SIG-M5 treated with dmso at 0.1 percent for 504 hours (cell line): ENCODE measurements around the gene EHBP1L1.
A peak's percentile ranks its signal among the peaks of the same experiment; 100 is the strongest.

Source experiments
- DNase-seq: peaks from one replicate; lab custom pipeline; 2025; ENCODE audit not compliant: unreplicated experiment; lab: John Stamatoyannopoulos, UW

EHBP1L1 gene

DNA sequence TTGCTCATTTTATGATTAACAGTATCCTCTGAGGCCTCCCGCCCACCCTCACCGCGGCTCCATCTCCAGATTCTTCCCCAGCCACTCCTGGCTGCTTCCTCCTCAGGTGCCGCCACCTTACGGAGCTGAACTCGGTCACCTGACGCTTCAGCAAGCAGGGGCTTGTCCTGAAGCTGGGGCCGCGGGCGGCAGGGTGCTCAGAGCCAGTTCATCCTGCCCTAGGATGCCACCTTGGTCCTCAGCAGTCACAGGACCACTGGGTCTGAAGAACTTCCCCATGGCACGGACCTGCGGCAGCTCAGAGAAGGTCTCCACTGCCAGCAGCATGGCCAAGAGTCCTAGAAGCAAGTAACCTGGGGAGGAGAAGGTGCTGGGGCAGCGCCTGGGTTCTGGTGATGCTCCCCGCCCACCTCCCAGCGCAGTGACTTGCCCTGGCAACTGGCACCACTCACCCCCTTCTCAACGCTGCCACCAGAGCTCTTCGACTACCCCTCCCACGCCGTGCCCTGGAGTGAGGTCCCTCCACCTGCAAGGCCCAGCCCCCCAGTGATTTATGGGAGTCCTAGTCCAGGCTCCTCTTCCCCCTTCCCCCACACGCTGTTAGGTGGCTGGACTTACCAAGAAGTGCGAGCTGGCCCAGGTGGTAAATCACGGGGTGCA, 17.1 kb downstream of the EHBP1L1 start:
- no peak for DNase-seq

DNA sequence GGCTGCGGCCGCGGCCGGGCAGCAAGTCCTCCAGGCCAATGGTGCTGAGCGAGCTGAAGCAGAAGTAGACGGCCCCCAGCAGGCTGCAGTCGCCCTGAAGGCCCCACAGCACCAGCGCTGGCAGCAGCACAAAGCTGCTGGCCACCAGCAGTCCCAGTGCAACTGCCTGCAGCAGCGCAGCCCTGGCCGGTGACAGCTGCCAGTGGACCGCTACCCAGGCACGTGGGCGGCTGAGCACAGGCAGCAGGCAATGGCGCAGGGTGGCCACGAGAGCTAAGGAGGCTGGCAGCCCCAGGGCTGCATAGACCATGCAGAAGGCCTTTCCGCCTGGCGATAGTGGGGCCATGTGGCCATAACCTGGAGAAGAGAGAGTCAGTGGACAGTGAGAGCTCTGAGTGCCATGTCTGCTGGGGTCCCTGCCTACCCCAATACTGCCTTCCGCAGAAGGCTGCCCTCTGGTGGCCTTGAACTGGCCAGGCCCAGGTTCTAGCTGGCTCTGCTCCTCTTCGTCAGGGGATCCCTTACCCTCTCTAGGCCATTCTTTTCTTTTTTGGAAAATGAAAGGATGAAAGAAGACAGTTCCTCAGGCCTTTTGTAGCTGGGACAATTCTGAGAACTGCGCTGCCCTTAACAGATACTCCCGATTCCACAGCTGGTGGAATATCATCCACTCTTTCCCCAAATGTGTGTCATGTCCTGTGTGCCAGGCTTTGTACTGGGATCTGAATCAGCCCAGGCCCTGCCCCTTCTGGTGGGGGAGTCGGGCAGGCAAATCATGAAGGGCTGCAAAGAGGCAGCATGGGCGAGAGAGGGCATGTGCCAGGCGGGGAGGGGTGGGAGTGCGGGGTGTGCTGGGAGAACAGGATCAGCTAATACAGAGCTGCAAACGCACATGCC, 17.9 kb downstream of the EHBP1L1 start:
- no peak for DNase-seq

DNA sequence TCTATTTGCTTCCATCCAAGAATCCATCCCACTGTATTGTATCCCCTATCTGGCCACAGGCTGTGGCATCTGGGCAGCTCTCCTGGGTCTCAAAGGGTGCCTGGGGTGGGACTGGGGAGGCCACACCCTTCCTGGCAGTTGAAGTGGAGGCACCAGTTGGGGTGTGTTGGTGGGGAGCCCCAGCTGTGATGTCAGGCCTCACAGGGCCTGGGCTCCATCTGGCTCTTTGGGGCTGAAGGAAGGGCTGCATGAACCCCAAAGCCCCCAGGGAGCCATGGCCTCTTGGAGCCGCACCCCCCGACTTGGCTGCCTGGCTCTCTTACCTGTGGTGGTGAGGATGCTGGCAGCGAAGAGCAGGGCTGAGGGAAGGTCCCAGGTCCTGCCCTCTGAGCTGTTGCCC, 19.3 kb downstream of the EHBP1L1 start:
- no peak for DNase-seq

- DNase-seq: no peak
Measured at GRCh38 chr11:65595543-65596281, 19.9 kb downstream of the EHBP1L1 start, which contains the start of gene KCNK7. Gene KCNK7 (minus strand): TSS chr11:65595800. CDS start chr11:65595772, 28 bp downstream.

DNA sequence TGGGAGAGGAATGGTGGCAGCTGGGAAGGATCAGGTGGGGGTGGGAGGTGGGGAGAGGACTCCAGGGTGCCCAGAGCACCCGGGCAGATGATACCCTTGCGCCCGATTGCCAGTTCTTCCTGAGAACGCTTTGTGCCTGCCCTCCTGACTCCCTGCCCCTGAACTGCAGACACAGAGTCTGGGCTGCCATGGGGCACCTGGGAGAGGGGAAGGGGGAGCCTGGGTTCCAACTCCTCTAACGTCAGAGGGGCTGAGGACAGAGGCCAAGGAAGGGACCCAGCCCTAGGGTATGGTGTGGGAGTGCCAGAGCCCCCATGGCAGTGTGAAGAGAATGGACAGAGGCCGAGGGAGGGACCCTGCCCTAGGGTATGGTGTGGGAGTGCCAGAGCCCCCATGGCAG, 20.7 kb downstream of the EHBP1L1 start:
- DNase-seq: no peak

DNA sequence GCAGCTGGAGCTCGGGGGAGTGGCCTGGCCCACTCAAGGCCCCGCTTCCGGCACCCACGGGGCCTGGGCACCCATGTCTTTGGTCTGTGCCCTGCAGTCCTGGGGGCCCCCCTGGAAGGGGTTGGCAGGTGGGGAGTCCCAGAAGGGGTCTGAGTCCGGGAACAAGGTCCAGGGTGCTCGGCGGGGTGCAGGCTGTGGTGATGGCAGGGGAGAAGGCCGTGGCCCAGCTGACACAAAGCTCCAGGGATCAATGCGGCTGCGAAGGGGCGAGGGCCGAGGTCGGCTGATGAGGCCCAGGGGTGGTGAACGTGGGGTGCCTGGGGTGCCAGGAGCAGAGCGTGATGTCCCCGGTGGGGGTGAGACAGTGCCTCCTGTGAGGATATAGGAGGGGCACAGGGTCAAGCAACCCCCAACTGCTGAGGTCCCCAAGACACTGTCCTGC, 22.4 kb downstream of the EHBP1L1 start:
- no peak for DNase-seq

DNA sequence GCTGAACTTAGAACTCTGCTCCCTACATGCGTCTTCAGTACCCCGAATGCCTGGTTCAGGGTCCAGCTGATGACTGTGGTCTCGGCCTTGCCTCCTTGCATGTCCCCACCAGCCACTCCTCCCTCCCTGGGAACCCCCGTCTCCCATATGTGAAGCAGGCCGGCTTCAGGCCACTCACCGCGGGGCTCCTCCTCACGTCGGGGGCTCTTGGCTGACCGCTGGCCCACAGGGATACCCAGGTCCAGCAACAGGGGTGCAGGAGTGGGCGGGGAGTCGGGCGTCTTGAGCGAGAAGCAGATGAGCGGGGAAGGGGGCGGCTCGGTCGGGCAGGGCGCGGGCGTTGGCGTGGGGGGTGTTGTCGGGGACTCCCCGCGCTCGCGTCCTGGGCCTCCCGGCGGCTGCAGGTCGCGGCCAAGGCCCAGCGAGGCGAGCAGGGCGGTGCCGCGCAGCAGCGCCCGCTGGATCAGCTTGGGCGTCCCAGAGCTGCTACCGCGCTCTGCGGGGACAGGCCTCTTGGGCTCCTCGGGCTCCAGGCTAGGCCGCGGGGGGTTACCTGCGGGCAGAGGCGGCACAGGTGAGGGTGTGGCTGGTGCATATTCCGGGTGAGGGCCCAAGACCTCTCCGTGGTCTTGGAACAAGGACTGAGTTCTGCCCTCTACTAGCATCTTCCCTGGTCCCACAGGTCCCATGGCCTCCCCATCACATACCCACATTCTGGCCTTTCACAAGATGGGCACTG, 23.5 kb downstream of the EHBP1L1 start:
- no peak for DNase-seq

DNA sequence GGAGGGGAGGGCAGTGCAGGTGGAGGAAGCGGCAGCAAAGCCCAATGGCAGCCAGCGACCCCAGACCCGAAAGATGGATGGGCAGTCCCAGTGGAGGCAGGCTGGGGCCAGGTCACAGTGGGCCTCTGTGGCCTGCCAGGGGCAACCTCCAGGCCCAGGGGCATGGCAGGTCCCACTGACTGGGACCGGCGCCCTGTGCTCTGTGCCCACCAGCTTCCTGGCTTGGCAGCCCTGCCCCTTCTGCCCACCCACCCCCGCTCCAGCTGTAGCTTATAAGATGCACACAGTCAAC, 24.0 kb downstream of the EHBP1L1 start:
- DNase-seq: no peak

DNA sequence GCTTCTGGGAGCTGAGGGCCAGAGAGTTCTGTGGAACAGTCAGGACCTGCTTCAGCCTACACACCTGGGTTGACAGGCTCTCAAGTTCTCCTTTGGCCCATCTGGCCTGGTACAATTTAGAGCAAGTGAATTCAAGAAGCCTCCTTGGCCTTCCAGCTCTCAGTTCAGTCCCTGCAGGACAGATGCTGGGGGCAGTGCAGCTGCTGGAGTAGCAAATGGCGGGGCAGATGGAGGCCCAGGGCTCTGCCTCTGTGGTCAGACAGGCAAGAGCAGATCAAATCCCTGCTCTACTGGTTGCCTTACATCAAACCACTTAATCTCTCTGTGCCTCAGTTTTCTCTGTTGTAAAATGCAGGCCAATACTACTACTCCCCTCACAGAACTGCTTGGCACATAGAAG, 28.4 kb downstream of the EHBP1L1 start:
- no peak for DNase-seq

DNA sequence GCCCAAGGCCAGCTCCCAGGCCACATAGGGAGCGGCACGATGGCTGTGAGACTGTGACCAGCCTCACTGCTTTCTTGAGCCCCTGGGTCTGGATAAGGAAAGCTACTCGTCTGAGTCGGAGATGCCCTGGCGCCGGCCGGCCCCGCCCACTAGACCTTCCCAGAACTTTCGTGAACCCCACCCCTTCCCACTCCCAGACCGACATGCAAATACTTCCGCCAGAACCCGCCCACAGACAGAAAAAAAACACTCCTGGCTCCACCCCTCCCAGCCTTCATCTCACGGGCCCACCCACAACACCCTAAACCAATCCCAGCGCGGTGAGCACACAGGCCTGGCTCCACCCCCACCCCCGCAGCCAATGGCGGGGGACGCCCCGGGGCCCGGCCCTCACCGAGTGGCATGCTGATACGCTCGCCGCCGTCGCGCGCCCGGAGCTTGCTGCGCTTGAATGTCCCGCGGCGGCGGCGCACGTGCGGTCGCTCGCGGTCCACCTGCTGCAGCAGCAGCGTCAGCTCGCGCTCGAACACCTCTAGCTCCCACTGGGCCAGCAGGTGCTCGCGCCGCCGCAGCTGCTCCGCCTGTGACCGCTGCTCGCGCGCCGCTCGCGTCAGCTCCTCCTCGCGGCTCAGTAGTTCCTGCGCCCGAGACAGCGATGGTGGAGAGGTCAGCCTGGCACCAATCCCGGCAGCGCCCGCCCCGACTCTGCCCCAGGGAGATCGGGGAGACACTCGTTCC, 31.2 kb downstream of the EHBP1L1 start:
- no peak for DNase-seq

DNA sequence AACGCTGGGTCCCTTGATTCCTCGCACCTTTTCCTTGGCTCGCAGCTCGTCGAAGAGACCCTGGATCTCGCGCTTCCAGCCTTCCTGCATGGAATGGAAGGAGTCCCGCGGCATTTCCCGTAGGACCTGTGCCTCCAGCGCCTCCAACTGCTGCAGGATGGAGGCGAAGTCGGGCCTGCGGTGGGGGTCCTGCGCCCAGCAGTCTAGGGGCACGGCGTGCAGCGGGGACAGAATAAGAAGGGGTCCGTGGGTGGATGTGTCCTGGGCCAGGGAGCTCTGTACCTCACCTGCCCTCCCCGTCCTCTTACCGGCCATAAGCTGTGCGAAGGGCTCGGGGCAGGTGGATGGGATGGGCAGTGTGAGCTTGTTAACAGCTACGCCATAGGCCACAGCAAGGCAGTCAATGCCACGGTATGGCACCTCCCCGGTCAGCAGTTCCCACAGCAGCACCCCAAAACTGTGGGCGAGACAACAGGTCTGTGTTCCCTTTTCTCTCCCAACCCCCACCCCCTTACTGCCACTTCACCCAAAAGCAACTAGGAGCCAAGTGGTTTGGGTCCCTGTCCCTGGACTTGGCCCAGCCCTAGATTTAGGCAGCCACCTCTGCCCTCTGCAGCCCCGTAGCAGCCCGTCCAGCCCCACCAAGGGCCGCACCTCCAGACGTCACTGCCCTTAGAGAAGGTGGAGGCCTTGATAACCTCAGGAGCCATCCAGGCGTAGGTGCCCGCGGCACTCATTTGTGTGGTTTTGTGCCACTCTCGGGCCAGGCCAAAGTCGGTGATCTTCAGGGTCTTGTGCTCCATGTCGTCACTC, 32.0 kb downstream of the EHBP1L1 start:
- DNase-seq: no peak

DNA sequence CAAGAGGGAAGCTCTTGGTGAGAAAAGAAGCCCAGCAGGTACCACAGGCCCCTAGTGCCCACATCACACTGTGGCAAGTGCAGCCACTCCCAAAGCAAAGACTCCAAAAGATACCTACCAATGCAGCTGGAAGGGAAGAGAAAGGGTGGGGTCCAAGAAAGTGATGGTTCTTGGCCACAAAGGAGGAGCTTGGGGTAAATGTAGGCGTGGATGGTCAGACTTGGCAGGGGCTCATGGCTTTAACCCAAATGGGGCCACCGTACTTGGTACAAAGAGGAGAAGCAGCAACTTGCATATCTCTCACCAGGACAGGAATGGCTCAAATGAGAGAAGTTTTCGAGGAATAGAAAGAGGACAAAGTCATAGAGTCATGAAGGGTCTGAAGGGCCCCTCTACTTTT, 33.4 kb downstream of the EHBP1L1 start:
- no peak for DNase-seq

- DNase-seq: no peak
Measured at GRCh38 chr11:65609665-65610064, 33.8 kb downstream of the EHBP1L1 start.

- no peak for DNase-seq
Measured at GRCh38 chr11:65610404-65610803, 34.6 kb downstream of the EHBP1L1 start.

GRCh38 chr11:65611028-65611757, 35.3 kb downstream of the EHBP1L1 start:
- DNase-seq: peak; percentile 30

GRCh38 chr11:65611758-65612603, 36.1 kb downstream of the EHBP1L1 start:
- no peak for DNase-seq

GRCh38 chr11:65612691-65613090, 36.8 kb downstream of the EHBP1L1 start:
- DNase-seq: no peak
